Activated CD4-positive, alpha-beta T cell treated with anti-CD3 and anti-CD28 coated beads, Interleukin-2, amount 50 U/mL, for 1 hour (primary cell): ENCODE data around the gene KIFC3.
"Not testable (repeated sequence)": the region's sequence is repeated elsewhere in the genome, so short reads cannot be mapped to it uniquely, and the experiment has no call there.

Source experiments
- DNase-seq: peaks from one replicate; pipeline ENCODE4 v3.0.0-alpha.2; 2020

Gene KIFC3

DNA sequence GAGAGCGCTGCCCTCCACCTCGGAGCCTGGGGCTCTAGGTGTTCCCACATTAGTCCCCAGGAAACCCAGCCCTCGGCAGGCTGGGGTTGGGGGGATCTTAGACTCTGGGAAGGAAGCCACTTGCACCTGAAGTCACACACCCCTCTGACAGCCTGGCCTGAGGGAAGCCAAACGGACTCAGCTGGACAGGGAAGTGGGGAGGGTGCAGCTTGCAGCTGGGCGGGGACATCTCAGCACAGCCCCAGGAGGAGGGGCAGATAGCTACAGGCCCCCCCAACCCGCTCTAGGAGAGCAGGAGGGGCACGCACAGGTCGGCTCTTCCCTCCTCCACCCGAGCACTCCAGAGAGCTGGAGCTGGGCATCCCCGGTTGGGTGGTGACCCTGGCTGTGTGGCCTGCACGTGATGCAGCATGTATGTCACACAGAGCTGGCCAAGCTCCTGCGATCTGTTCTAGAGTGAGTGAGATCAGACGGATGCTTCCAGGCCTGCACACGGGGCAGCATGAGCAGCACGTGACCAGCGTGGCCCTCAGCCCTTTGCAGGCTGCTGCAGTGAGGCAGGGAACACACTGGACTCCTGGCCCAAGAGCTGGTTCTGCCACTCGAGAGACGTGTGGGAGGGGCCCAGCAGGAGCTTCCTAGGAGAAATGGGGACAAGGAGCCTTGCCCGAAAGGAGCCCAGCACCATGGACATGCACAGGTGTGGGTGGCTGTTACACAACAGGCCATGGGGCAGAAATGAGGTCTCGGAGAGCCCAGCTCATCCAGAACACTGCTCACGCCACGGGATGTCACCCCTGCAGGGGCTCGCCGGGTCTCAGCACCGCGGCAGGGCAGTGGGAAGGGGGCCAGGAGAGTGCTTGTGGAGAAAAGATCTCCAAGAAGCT, 15.4 kb downstream of the KIFC3 start:
- DNase-seq = no peak

- DNase-seq = no peak
These were observed 16.4 kb downstream of the KIFC3 start for GRCh38 chr16:57785924-57786323.

- no peak for DNase-seq
These were observed 16.9 kb downstream of the KIFC3 start for GRCh38 chr16:57785385-57785784.

DNA sequence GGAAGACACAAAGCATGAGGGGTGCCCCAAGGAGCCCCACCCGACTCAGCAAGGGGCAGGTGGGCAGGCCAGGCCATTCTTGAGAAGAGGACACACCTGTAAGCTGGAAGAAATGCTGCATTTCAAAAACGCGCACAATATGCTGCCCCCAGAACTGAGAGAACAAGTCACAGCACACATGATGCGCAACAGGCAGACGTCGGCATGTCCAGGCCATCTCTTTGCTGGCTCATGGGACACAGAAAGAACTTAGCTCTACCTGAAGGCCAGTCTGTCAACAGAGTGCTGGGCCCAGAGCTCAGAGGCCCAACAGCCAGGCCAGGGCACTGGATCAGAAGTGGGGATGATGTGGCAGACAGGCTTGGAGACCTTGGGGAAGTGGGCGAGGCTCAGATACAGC, 18.0 kb downstream of the KIFC3 start:
- DNase-seq = no peak

DNA sequence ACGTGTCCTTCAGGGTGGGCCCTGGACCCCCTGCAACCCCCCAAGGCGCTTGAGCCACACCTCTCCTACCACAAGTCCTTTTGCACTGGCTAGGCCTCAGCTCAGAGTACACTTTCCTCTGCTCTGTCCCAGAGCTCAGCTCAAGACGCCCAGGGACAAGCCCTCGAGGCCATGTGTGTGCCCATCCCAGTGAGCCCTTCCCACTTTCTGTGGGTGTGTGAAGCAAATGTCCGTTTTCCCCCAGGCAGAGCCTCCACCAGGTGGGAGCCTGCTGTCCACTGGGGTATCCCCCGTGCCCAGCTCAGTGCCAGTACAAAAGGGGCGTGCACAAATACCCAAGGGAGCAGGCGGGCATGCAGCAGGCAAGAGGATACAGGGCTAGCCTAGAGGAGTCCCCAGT, 18.4 kb downstream of the KIFC3 start:
- DNase-seq = no peak

DNA sequence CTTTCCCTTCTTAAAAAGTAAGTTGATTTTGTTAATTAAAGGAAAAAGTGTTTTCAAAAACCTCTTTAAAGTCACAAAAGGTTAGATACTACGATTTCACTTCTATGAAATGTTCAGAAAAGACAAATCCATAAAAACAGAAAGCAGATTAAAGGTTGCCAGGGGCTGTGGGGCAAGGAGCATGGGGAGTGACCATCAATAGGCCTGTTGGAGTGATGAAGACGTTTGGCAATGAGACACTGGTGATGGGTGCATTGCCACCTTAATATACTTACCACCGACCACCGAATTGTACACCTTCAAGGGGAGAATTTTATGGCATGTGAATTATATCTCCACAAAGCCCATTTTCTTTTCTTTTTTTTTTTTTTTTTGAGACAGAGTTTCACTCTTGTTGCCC, 19.2 kb downstream of the KIFC3 start:
- DNase-seq = no peak

DNA sequence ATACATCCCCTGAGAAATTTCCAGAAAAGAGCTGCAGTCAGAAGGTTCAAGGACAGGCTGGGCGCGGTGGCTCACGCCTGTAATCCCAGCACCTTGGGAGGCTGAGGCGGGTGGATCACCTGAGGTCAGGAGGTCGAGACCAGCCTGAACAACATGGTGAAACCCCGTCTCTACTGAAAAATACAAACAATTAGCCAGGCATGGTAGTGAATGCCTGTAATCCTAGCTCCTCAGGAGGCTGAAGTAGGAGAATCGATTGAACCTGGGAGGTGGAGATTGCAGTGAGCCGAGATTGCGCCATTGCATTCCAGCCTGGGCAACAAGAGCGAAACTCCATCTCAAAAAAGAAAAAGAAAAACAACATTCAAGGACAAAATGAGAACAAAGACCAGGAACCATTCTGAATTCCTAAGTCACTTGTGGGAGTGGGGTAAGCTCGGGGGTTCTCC, 19.7 kb downstream of the KIFC3 start:
- not testable (repeated sequence) for DNase-seq

DNA sequence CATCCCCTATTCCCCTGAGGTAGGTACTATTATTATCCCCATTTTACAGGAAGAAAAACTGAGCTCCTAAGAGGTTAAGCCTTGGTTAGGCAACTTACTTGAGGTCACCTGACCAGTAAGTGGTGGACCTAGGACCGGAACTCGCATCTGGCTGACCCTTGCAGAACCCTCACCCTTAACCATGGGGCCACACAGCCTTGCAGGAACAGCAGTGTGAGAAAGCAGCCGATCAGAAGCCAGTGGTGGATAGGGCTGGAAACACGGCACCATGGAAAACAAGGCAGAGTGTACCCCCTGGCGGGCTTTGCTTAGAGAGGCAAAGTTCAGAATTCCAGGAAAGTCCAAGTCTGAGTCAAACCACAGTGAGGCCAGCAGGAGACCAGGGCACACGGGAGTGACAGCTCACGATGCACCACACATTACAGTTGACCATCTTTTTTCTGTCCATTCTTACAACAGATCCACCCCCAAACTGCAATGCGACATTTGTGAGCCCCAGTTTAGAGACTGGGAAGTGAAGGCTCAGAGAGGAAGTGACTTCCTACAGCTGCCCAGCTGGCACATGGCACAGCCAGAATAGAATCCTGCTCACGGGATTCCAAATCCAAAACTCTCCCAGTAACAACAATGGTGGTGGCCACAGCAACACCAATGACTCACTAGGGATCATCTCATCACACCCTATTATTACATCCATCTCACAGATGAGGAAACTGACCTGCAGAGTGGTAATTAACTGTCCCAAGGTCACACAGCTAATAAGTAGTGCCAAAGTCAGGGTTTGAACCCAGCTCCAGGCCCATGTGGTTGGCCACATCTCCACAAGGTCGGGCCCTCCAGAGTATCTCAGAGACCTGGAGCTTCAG, 20.3 kb downstream of the KIFC3 start:
- DNase-seq = no peak

DNA sequence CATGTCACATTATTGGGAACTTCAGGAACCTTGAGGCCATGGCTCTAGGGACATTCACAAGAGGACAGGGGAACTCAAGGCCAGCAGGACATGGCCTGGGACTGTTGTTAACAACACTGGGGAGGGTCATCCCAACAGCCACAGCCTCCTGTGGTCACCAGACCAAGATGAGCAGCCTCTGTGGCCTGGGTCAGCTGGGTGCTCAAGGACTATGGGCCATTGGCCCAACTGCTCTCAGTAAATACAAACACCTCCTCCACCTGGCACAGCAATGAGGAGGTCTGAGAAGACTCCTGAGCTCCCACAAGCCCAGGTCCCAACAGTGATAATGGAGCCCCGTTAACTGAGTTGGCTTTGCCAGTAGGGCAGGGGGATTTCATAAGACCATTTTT, 20.9 kb downstream of the KIFC3 start:
- DNase-seq = no peak

- DNase-seq = not testable (repeated sequence)
These were observed 22.5 kb downstream of the KIFC3 start for GRCh38 chr16:57779836-57780235.

DNA sequence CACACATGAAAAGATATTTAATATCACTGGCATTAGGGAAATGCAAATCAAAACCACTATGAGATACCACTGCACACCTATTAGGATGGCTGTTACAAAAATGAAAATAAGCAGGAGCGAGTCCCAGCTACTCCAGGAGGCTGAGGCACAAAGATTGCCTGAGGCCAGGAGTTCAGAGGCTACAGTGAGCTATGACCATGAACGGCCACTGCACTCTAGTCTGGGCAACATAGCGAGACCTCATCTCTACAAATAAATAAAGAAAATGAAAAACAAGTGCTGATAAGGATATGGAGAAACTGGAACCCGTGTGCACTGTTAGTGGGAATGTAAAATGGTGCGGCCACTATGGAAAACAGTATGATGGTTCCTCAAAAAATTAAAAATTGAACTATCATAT, 23.6 kb downstream of the KIFC3 start:
- DNase-seq = no peak

DNA sequence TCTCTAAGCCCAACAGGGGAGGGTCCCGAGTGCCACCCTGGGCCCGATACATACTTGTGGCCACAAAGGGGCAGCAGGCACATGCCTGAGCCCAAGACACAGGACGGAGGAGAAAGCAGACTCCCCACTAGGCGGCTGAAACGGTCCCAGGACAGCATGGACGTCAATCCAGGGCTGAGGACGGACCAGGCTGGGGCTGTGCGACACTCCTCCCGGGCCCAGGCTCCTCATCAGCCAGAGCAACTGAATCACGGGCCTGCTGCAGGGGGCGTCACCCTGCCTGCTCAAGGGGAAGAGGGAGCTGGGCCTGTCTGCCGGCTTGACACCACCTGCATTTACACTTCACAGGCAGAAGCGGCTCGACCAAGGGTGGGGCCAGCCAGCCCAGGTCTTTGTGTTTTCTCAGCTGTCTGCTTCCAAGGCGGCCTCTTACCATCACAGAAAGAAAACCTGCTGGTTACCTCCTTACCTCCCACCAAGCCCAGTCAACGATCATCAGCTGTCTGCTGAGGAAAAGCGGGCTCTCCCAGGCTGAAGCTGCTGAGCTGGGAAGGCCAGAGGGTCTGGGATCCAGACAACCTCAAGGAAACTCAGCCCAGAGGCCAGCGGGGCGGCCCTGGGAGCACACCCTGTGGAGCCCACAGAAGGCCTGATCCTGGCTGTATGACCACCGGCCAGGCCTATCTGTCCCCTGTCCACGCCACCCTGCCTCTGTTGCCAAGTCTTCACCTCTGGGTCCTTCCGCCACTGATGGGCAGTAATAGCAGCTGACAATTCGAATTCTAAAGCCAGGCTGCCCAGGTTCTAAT, 26.4 kb downstream of the KIFC3 start:
- DNase-seq = no peak

- no peak for DNase-seq
These were observed 27.5 kb downstream of the KIFC3 start for GRCh38 chr16:57774705-57775285.

DNA sequence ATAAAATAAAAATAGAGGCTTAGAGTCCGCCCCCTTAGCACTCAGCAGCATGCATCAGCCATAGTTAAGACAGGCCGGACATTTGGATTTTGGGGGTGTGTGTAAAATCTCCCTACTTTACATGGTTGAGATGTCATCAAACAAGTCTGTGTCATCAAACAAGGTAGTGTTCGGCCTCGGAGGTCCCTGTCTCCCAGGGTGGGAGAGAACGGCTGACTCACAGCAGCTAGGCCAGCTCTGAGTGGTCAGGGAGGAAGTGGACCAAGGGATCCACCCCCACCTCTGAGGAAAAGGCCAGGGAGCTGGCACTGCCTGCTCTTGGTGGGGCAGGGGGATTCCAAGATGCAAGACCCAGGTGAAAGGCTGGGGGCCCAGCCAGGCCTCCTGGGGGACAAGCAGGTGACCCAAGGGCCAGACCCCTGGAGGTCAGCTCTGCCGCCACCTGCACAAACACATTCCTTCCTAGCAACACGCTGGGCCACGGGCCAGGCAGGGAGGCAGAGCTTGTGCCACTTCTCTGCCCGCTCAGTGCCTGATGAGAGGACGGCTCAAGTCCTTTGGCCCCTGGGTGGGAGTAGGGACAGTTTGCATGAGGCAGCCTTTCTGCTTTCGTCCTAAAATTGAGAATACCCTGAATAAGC, 28.5 kb downstream of the KIFC3 start:
- DNase-seq = no peak

DNA sequence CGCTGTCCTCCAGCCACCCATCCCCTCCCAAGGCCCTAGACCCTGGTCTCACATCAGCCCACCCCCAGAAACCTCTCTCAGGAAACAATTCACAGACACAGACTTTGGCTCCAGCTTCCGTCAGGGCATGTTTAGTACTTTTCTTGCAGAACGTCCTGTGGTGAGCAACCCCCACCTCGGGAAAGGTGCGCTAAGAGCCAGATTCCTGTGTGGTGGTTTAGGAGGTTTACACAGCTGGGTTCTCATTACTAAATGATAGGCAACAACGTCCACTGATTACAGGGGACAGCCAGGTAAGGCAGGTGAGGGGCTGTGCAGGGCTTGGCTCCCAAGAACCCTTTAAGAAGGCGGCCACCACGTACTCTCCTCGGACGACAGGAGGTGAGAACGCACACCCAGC, 29.3 kb downstream of the KIFC3 start:
- DNase-seq = no peak

DNA sequence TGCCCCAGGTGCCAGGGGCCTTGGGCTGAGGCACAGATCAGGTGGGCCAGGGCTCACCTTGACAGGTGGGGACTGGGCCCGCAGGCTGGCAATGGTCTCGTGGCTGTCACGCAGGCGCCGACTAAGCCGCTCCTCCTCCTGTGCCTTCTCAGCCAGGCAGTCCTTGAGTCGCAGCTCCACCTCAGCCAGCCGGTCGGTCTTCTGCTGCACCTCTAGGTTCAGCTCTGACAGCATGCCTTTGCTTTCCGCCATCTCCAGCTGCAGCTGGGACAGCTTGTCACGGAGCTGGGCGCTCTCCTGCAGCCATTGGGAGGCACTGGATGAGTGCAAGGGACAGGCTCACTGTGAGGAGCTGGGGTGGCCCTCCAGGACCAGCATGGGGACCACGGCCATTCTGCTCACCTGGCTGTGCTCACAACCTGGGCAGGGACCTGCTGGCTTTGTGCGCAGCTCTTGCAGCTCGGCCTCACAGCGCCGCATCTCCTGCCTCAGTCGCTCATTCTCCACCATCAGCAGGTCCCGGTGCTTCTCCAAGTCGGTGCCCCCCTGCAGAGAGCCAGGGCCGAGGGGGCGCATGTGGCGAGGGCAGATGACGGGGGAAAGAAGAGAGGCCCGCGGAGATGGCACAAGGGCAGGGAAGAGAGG, 31.0 kb downstream of the KIFC3 start:
- no peak for DNase-seq

DNA sequence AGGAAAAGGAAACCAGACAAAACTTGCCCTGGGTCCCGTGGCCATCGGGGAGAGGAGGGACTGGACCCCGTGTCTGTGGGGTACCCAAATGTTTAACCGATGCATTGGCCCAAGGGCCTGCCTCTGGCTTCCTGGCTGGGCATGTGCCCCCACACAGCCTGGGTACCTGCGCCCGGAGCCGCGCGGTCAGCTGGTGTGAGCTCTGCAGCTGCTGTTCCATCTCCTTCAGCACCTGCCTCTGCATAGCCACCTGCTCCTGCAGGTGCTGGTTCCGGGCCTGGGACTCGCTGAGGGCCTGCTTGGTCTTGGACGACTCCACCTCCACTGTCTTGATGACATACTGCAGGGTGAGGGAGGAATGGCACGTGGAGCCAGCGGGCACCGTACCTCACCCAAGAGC, 31.9 kb downstream of the KIFC3 start:
- no peak for DNase-seq

GRCh38 chr16:57769541-57770145, 32.6 kb downstream of the KIFC3 start:
- no peak for DNase-seq

- no peak for DNase-seq
These were observed 35.5 kb downstream of the KIFC3 start for GRCh38 chr16:57766714-57767348.

GRCh38 chr16:57765160-57765728, 37.0 kb downstream of the KIFC3 start:
- DNase-seq = no peak
